Putamen (tissue), 1 donor: Measurements from ENCODE around the gene ABHD11.

ENCODE experiments used
- DNase-seq: peaks from one replicate; pipeline ENCODE4 v3.0.0-alpha.2; 2016; ENCODE audit warnings: low spot score

The ABHD11 gene

DNA sequence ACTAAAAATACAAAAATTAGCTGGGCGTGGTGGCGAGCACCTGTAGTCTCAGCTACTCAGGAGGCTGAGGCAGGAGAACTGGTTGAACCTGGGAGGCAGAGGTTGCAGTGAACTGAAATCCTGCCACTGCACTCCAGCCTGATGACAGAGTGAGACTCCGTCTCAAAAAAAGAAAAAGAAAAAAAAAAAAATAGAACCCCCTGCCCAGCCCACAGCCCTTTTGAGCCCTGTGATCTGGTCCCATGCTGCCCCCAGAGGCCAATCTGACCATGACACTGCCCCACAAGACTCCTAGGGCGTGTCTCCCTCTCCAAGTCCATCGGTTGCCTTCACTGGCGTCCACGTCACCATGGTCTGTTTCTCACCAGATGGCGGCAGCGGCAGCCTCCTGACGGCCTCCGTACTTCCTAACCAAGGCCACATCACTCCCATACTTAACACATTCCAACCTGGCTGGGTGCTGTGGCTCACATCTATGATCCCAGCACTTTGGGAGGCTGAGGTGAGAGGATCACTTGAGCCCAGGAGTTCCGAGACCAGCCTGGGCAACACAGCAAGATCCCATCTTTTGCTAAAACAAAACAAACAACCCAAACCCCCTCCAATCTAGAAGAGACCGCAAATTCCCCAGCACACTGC lies 37.1 kb downstream of the ABHD11 start:
- no peak for DNase-seq

GRCh38 chr7:73700581-73701134 lies 37.9 kb downstream of the ABHD11 start:
- DNase-seq, result no peak

GRCh38 chr7:73700069-73700423 lies 38.6 kb downstream of the ABHD11 start:
- no peak for DNase-seq

DNA sequence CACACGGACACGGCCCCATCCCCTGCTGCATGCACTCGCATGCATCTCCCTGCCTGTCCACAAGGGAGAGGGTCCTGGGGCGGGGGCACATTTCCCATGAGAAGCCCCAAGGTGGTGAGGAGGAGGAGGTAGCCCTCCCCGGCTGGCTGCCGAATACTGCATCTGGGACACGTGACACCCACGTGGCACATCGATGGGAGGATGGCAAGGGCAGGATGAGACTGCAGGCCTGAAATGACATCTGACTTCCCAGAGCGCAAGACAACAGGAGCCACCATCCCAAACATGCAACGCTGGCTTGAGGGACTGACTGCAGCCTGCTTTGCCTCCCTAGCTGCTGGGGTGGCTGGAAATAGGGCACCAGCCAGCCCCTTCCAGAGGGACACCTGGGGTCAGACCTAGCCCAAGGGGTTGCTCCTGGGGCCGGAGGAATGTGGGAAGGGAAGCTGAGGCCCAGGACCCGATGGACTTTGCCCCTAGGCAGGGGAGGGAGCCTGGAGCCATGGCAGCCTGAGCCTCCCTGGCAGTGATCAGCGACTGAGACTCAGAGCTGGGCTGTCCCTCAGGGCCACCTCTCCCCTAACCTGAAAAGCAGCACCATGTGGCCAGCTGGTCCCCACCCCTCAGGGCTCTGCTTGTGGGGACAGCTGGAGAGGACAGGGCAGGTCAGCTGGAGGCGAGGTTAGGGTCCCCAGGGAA lies 39.1 kb downstream of the ABHD11 start:
- no peak for DNase-seq

GRCh38 chr7:73698410-73698809 lies 40.2 kb downstream of the ABHD11 start:
- no peak for DNase-seq

DNA sequence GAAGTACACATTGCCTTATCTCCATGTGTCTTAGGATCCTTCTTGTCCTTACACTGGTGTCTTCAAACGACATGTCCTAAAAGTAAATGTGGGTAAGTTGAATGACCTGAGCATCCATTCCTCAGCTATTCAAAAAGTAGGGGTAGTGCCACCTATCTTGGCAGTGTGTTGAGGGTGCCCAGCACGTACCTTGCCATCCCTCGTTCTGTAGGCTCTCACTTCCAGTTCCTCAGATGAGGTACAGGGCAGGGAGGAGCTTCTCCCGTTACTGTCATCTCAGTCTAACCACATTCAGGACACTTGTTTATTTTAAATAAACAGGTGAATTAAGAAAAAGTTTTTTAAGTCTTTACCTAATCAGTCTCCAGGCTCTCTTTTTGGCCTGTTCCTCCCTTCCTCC lies 42.2 kb downstream of the ABHD11 start:
- no peak for DNase-seq

GRCh38 chr7:73690646-73691045 lies 48.0 kb downstream of the ABHD11 start:
- DNase-seq, result no peak

- DNase-seq, result no peak
These were observed 50.3 kb downstream of the ABHD11 start for GRCh38 chr7:73688288-73688687.
